ENCODE results near the gene CSNK1G1.
"Not testable (repeated sequence)": the region's sequence is repeated elsewhere in the genome, so short reads cannot be mapped to it uniquely, and the experiment has no call there.

Gene CSNK1G1

GRCh38 chr15:64354688-64355344, 1.2 kb downstream of the CSNK1G1 start:
- TF ChIP-seq, protein P1, sequence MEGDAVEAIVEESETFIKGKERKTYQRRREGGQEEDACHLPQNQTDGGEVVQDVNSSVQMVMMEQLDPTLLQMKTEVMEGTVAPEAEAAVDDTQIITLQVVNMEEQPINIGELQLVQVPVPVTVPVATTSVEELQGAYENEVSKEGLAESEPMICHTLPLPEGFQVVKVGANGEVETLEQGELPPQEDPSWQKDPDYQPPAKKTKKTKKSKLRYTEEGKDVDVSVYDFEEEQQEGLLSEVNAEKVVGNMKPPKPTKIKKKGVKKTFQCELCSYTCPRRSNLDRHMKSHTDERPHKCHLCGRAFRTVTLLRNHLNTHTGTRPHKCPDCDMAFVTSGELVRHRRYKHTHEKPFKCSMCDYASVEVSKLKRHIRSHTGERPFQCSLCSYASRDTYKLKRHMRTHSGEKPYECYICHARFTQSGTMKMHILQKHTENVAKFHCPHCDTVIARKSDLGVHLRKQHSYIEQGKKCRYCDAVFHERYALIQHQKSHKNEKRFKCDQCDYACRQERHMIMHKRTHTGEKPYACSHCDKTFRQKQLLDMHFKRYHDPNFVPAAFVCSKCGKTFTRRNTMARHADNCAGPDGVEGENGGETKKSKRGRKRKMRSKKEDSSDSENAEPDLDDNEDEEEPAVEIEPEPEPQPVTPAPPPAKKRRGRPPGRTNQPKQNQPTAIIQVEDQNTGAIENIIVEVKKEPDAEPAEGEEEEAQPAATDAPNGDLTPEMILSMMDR (IDR thresholded peaks at IDR 0.05): no peak
- Histone ChIP-seq H3K9ac (no peak overlapping the region), H3K27ac (no peak overlapping the region)

GRCh38 chr15:64351265-64351664, 4.7 kb downstream of the CSNK1G1 start:
- no peaks in the 10 kb centered on the region for H3K9me3 ChIP-seq (ENCODE audit: control insufficient read depth, low read length)
- no peak overlapping the region for H3K27ac ChIP-seq
- H3K4me3 ChIP-seq (ENCODE audit: low read depth, low read length): no peak overlapping the region
- H3K79me2 ChIP-seq: peaks cover 2% of the 10 kb centered on the region
- H2AFZ ChIP-seq: no peak overlapping the region
- H3K4me2 ChIP-seq (ENCODE audit: low read length): no peak overlapping the region
- TF ChIP-seq, protein P1 (IDR thresholded peaks at IDR 0.05): no peak
- no peaks in the 10 kb centered on the region for H3K36me3 ChIP-seq (ENCODE audit: control insufficient read depth, insufficient read depth, low read length)
- H3K4me1 ChIP-seq: no peaks in the 10 kb centered on the region
- H3K27me3 ChIP-seq (ENCODE audit: control insufficient read depth, insufficient read depth, low read length): no peaks in the 10 kb centered on the region
- H3K9ac ChIP-seq: no peak overlapping the region

More at GRCh38 chr15:64354688-64355344, 1.2 kb downstream of the CSNK1G1 start:
- no peaks in the 10 kb centered on the region for H3K9me3 ChIP-seq (ENCODE audit: control insufficient read depth, low read length)
- peaks cover 2% of the 10 kb centered on the region for H3K79me2 ChIP-seq
- peak overlapping the region; percentile 77 for H2AFZ ChIP-seq
- H3K27me3 ChIP-seq (ENCODE audit: control insufficient read depth, insufficient read depth, low read length): no peaks in the 10 kb centered on the region
- no peaks in the 10 kb centered on the region for H3K36me3 ChIP-seq (ENCODE audit: control insufficient read depth, insufficient read depth, low read length)
- peak overlapping the region; percentile 75 for H3K4me3 ChIP-seq (ENCODE audit: low read depth, low read length)
- no peaks in the 10 kb centered on the region for H3K4me1 ChIP-seq
- peak overlapping the region; percentile 86 for H3K4me2 ChIP-seq (ENCODE audit: low read length)

- H3K27ac ChIP-seq: no peak overlapping the region
- no peak overlapping the region for H2AFZ ChIP-seq
- TF ChIP-seq, protein P1 (IDR thresholded peaks at IDR 0.05): no peak
- H3K9me3 ChIP-seq (ENCODE audit: control insufficient read depth, low read length): no peaks in the 10 kb centered on the region
- no peak overlapping the region for H3K4me3 ChIP-seq (ENCODE audit: low read depth, low read length)
- no peak overlapping the region for H3K4me2 ChIP-seq (ENCODE audit: low read length)
- no peaks in the 10 kb centered on the region for H3K27me3 ChIP-seq (ENCODE audit: control insufficient read depth, insufficient read depth, low read length)
- no peak overlapping the region for H3K9ac ChIP-seq
- no peaks in the 10 kb centered on the region for H3K4me1 ChIP-seq
- H3K36me3 ChIP-seq (ENCODE audit: control insufficient read depth, insufficient read depth, low read length): no peaks in the 10 kb centered on the region
- peaks cover 4% of the 10 kb centered on the region for H3K79me2 ChIP-seq
Measured at GRCh38 chr15:64349375-64349774, 6.6 kb downstream of the CSNK1G1 start.

DNA sequence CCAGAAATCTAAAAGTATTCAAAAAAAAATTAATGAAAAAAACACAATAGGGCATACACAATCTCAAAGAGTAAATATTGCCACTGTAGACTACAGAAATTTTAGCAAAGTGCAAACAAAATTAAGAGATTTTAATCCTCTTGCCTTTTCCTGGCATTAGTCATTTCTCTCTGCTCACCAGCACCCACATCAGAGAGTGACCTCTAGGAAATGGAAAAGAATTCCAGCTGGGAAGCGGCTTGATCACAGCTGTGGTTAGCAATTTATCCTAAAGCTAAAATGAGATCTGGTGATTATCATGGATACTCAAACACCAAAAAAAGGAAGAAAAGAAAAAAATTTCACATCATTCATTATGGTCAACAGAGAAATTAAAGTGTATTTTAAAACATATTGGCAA, 7.5 kb downstream of the CSNK1G1 start:
- Histone ChIP-seq H3K4me1 (no peaks in the 10 kb centered on the region), H3K9me3 (ENCODE audit: control insufficient read depth, low read length) (no peaks in the 10 kb centered on the region), H3K4me3 (ENCODE audit: low read depth, low read length) (no peak overlapping the region), H3K27me3 (ENCODE audit: control insufficient read depth, insufficient read depth, low read length) (no peaks in the 10 kb centered on the region), H2AFZ (no peak overlapping the region), H3K79me2 (peaks cover 4% of the 10 kb centered on the region), H3K36me3 (ENCODE audit: control insufficient read depth, insufficient read depth, low read length) (no peaks in the 10 kb centered on the region), H3K4me2 (ENCODE audit: low read length) (no peak overlapping the region), H3K27ac (no peak overlapping the region), H3K9ac (no peak overlapping the region)
- TF ChIP-seq, protein P1 (IDR thresholded peaks at IDR 0.05): no peak

- H3K36me3 ChIP-seq (ENCODE audit: control insufficient read depth, insufficient read depth, low read length); H3K27me3 ChIP-seq (ENCODE audit: control insufficient read depth, insufficient read depth, low read length); H3K9ac ChIP-seq; H3K4me1 ChIP-seq; H3K4me3 ChIP-seq (ENCODE audit: low read depth, low read length); H2AFZ ChIP-seq; H3K4me2 ChIP-seq (ENCODE audit: low read length); H3K9me3 ChIP-seq (ENCODE audit: control insufficient read depth, low read length); H3K27ac ChIP-seq; H3K79me2 ChIP-seq: not testable (repeated sequence)
Measured at GRCh38 chr15:64346242-64346641, 9.7 kb downstream of the CSNK1G1 start.
